HG03095 (cell line): ENCODE measurements around the gene GSTCD.
"Not testable (repeated sequence)": the region's sequence is repeated elsewhere in the genome, so short reads cannot be mapped to it uniquely, and the experiment has no call there.

Source experiments
- ATAC-seq: cut with Tn5 transposase; IDR thresholded peaks from one replicate; pipeline ENCODE4 v1.9.1; 2021; ENCODE audit warnings: moderate library complexity; ENCODE audit not compliant: unreplicated experiment

The GSTCD gene

DNA sequence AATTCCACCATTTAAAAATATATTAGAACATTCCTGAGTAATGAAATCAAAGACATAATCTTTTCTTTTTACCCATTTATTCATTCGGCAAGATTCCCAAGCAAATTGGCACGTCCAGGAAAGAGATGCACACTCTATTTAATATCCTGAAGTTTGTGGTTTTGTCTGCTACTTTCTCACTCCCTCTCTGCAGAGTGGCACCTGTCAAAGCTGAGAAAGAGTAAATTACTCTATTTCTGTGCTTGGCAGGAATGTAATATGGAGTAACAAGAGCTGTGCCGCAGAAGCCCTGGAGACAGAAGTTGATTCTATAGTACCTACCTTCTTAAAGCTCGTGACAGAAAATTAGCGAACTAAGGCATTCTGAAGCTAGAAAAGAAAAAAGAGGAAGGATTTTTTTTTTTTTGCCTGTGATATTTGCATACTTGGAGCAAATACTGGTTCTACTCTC lies 5.5 kb downstream of the GSTCD start:
- ATAC-seq, result peak; percentile 60

DNA sequence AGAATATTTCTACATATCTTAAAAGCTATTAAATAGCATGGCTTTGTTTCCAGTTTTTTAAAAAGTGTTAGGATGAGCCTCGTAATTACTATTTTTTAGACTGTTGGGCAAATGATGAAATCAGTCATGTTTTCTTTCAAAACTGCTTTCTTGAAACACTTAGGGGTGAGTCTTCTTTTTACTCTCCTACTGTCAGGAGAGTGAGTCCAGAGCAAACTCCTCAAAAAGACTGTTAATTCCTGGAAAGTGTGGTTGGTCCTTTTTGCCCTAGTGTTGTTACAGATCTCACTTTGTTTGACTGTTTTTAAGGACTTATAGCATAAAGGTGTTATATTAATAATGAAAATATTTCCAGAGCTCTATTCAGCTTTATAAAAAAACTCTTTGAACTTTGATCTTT lies 6.3 kb downstream of the GSTCD start:
- ATAC-seq, result no peak

DNA sequence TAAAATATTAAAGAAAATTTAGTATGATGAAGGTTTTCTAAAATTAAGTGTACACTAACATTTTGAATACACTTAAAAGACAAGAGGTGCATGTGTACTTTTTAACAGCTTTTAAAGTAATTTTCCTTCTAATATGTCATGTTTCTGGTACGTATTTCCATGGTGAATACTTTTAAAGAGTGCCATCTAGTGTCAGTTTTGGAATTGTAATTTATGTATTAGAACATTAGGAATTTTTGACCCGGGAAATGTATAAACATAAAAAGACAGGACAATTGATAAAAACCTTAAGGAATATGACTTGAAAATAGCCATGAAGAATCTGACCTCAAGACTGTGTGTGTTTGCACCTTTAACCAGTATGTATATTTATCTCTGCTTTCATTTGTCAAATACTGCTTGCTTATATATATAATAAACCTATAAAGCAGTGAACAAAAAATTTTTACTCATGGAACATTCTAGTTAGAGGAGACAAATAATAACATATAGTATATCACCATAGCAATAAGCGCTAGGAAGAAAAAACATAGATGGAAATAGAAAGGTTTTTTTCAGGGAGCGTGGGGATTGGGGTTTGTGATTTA lies 7.2 kb downstream of the GSTCD start:
- no peak for ATAC-seq

DNA sequence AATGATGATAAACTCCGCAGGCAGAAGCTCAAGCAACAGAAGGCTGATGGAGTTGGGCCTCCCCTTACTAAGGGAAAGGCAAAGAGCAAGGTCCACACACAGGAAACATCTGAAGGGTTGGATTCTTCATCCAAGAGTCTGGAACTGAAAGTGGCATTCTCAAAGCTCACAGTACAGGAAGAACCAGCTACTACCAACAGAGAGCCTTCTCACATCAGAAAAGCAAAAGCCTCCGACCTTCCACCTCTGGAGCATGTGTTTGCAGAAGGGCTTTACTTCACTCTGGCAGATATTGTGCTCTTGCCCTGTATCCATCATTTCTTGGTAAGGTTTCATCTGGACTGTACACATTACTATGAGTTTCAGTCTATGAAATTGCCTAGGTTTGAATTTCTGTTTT lies 10.6 kb downstream of the GSTCD start:
- no peak for ATAC-seq

DNA sequence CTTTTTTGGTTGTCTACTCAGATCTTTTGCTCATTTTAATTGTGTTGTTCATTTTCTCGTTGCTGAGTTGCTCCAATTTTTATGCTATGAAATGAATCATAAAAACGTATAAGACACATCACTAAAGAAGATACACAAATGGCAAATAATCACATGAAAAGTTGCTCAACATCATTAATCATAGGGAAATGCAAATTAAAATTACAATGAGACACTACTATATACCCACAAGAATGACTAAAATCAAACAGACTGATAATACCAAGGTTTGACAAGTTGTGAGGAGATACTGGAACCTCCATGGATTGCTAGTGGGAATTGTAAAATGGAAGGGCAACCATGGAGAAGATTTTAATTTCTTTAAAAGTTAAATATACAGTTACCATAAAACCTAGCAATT lies 17.0 kb downstream of the GSTCD start:
- no peak for ATAC-seq

DNA sequence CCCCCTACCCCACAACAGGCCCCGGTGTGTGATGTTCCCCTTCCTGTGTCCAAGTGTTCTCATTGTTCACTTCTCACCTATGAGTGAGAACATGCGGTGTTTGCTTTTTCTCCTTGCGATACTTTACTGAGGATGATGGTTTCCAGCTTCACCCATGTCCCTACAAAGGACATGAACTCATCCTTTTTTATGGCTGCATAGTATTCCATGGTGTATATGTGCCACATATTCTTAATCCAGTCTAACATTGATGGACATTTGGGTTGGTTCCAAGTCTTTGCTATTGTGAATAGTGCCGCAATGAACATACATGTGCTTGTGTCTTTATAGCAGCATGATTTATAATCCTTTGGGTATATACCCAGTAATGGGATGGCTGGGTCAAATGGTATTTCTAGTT lies 21.3 kb downstream of the GSTCD start:
- ATAC-seq, result not testable (repeated sequence)

DNA sequence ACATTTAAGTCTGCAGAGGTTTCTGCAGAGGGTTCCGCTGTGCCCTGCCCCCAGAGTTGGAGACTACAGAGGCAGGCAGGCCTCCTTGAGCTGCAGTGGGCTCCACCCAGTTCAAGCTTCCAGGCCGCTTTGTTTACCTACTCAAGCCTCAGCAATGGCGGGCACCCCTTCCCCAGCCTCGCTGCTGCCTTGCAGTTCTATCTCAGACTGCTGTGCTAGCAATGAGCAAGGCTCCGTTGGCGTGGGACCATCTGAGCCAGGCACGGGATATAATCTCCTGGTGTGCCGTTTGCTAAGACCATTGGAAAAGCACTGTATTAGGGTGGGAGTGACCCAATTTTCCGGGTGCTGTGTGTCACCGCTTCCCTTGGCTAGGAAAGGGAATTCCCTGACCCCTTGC lies 26.6 kb downstream of the GSTCD start:
- ATAC-seq, result not testable (repeated sequence)

DNA sequence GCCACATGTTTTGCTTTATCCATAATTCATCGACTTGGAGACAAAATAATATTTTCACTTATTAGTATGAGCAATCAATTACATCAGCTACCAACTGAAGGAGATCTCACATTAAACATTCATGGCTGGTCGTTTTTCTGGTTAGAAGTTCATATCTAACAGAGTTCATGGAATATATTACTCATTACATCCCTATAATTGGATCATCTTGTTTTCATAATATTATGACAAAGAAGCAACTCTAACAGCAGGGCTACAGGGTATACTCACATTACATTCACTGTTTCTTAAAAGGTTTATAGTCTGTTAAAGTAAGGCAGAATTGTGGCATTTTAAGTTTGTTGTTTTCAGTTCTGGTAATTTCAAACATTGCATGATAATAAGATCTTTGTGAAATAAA lies 33.0 kb downstream of the GSTCD start:
- ATAC-seq, result no peak

DNA sequence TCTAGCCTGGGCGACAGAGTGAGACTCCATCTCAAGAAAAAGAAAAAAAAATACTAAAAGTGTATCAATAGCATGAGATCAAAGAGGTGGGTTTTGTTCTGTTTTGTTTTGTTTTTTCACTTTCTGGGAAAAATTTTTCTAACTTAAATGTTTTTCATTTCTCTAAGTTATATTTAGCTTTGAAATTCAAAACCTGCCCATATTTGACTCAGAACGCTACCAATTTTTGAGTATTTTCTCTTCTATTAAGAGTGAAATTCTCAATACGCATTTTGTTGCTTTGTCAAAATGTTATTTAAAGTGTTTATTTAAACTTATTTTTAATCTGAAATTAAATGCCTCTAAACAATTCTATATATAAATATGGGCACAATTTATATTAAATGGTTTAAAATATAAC lies 39.6 kb downstream of the GSTCD start:
- no peak for ATAC-seq

DNA sequence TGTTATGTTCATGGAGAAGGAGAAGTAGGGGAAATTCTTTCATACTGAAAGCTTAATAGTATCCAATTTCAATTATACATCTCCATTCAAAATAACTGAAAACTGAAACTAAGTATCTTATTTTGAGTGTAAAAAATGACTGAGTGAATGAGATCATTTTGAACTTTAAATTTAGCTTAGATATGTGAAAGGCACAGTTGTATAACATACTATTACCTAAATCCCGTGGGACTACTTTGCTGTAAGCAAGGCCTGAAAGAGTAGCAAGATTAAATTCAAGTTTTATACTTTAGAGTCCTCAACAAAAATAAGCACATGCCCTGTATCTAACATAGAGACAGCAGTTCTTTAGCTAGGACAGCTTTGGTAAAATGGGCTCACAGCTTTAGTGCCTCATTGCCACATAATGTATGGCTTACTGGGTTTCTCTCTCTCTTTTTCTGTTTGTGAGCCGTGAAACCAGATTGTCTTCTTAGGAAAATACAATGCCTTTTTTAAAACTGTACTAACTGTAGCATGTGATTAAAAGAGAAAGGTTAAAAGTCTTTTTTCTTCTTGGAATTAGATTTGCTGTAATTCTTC lies 43.2 kb downstream of the GSTCD start:
- ATAC-seq, result no peak

DNA sequence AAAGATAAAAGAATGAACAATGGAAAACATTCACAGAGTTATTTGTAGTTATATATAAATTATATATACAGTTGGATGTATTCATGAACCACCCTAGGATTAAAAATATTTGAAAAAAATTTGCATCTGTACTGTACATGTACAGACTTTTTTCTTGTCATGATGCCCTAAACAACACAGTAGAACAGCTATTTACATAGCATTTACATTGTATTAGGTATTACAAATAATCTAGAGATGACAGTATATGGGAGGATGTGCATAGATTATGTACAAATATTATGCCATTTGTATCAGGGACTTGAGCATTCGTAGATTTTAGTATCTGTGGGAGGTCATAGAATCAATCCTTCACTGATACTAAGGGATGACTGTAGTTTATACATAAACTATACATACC lies 44.8 kb downstream of the GSTCD start:
- no peak for ATAC-seq

DNA sequence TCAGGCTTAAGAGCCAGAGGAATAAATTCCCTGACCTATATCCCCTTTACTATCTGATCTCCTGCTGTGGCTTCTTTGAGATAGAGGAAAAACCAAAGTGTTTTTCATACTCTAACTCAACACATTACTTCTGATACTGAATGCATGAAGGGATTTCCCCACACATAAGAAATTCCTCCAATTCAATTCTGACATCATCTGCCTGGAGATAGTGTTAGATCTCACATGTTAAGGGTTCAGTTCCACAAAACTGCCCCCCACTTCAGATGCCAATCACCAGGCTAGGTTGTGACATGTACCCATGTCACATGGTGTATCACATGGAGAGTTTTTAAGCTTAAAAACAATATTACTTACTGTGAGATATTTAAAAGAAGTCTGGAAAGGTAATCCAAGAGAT lies 46.8 kb downstream of the GSTCD start:
- ATAC-seq, result no peak

DNA sequence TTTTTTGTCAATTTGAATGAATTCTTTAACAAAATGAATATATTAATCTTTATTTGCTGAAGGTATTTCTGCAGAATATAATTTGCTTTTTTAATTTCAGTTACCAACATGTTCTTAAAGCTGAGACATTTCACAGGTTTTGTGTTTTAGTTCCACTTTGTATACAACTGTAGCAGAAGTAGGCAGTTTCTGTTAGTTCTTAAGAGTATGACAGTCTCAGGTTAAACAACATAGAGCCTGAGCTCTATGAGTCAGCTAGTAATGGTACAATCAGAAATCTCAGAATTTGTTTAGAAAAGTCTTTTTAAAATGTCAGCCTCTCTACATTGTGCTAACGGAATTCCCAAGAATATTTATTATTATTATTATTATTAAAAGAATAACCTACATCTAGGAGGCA lies 50.4 kb downstream of the GSTCD start:
- ATAC-seq, result no peak

DNA sequence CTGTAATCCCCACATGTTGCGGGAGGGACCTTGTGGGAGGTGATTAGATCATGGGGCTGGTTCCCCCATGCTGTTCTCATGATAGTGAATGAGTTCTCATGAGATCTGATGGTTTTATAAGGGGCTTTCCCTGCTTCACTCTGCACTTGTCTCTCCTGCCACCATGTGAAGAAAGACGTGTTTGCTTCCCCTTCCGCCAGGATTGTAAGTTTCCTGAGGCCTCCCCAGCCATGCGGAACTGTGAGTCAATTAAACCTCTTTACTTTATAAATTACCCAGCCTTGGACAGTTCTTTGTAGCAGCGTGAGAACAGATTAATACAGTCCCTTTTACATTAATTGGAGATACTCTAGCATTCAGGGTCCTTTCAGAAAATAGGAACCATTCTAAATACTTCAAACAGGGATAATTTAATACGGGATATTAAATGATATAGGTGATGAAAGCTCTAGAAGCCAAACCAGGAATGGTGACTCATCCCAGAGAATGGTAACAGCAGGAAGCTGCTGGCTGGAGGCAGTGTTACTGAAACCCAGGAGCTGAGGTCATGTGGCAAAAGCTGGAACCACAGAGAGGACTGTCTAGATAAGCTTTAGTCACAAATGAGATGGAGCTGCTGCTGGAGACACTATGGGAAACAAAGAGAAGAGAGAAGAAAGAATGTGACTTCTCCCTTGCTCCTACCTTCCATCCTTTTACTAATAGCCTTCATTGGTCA lies 57.3 kb downstream of the GSTCD start:
- ATAC-seq, result no peak

DNA sequence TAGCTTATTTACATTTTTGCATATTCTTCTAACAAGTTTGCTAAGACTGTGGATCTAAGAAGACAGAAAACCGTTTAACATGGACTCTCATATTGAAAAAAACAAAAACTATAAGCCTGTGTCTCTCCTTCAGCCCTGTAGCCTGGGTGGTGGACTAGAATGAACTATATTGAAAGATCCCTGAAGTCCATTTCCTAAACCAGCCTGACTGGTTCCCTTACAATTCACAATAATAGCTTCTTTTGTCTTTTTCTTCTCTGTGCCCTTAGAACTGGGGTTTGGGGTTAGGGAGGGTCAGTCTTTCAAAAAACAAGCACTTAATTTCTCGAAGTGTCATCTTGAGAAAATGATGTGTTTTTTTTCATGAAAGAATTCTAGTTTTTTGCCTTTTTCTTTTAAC lies 59.0 kb downstream of the GSTCD start:
- no peak for ATAC-seq

DNA sequence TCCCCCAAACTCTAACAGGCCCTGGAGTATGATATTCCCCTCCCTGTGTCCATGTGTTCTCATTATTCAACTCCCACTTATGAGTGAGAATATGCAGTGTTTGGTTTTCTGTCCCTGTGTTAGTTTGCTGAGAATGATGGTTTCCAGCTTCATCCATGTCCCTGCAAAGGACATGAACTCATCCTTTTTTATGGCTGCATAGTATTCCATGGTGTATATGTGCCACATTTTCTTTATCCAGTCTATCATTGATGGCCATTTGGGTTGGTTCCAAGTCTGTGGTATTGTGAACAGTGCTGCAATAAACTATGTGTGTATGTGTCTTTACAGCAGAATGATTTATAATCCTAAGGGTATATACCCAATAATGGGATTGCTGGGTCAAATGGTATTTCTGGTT lies 61.9 kb downstream of the GSTCD start:
- ATAC-seq, result not testable (repeated sequence)

DNA sequence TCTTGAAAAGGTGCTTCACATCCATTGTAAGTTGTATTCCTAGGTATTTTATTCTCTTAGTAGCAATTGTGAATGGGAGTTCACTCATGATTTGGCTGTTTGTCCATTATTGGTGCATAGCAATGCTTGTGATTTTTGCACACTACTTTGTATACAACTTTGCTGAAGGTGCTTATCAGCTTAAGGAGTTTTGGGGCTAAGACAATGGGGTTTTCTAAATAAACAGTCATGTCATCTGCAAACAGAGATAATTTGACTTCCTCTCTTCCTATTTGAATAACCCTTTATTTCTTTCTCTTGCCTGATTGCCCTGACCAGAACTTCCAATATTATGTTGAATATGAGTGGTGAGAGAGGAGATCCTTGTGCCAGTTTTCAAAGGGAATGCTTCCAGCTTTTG lies 63.5 kb downstream of the GSTCD start:
- not testable (repeated sequence) for ATAC-seq

DNA sequence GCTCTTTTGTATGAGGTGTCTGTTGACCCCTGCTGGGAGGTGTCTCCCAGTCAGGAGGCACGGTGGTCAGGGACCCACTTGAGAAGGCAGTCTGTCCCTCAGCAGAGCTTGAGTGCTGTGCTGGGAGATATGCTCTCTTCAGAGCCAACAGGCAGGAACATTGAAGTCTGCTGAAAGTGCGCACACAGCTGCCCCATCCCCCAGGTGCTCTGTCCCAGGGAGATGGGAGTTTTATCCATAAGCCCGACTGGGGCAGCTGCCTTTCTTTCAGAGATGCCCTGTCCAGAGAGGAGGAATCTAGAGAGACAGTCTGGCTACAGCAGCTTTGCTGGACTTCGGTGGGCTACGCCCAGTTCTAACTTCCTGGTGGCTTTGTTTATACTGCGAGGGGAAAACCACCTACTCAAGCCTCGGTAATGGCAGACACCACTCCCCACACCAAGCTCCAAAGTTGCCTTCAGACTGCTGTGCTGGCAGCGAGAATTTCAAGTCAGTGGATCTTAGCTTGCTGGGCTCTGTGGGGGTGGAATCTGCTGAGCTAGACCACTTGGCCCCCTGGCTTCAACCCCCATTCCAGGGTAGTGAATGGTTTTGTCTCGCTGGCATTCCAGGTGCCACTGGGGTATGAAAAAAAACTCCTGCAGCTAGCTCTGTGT lies 67.3 kb downstream of the GSTCD start:
- ATAC-seq, result not testable (repeated sequence)

DNA sequence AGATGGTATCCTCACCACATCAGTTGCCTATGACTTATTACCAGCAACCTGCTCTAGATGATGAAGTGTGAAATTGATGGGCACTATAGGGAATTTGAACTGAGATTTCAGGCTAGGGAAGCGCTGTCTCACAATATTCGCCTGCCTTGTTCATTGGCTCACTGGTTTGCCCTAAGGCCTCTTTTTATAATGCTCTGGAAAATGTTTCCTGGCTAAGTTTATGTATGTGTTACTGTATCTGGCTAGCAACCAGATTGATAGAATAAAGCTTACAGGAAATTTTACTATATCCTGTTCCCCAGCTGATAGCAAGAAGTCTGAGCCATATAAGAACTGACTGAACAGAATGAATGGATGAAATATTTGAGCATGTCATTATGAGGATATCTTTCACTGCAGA lies 71.6 kb downstream of the GSTCD start:
- ATAC-seq, result no peak

DNA sequence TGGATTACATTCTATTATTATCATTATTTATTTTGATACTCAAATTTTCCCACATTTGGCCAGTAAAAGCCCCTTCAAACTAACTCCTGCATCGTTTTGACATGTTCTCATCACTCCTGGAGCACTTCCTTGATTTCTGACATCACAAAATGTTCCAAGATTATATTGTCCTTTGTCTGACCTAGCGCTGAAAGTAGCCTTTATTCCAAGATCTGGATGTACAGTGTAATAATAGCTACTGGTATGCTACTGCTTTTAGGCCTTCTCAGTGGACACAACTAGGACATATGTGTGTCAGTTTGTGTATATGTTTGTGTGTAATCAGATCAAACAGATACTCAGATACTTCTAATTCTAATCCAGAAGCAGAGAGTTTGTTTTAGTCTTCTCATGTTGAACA lies 76.2 kb downstream of the GSTCD start:
- ATAC-seq, result no peak

DNA sequence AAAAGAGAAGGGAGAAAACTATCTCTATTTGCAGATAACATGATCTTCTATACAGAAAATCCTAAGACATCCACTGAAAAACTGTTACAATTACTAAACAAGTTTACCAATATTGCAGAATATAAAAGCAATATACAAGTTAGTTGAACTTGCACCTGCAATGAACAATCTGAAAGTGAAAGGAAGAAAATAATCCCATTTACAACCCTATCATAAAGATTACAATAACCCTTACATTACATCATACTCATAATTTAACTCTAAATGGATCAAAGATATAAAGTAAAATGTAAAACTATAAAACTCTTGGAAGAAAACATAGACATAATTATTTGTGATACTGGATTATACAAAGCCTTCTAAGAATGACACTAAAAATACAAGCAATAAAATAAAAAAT lies 77.2 kb downstream of the GSTCD start:
- ATAC-seq, result no peak

DNA sequence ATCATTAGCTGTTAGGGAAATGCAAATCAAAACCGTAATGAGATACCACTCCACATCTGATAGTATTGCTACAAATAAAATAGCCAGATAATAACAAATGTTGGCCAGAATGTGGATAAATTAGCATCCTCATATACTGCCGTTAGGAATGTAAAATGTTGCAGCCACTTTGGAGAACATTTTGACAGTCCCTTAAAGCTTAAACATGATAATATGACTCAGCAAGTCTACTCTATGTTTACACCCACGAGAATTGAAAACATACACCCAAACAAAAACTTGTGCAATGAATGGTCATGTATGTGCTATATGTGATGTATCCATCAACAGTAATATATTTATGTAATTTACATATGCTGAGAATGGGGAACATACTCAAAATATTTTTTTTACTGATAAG lies 78.2 kb downstream of the GSTCD start:
- no peak for ATAC-seq
